SU-DHL-6 (cell line): ENCODE measurements around the gene RFX4.

Experiments
- H2AFZ ChIP-seq: fragments of 200-600 bp; sonication (generic); 2 replicates; pipeline ENCODE4 v1.6.1; 2014; ENCODE audit warnings: low read depth, mild to moderate bottlenecking, moderate library complexity, mixed read lengths, antibody characterized with exemption, low read length; ENCODE audit not compliant: severe bottlenecking
- H3F3A ChIP-seq: fragments of 200-600 bp; shearing (Covaris generic); 2 replicates; pipeline ENCODE4 v1.6.0; 2016; ENCODE audit warnings: antibody characterized with exemption, mild to moderate bottlenecking; ENCODE audit not compliant: insufficient read depth
- H3K27ac ChIP-seq: fragments of 200-600 bp; sonication (generic); 2 replicates; pipeline ENCODE4 v1.5.1; 2016; ENCODE audit warnings: low read depth, mild to moderate bottlenecking, low read length, moderate library complexity, mixed read lengths
- H3K27me3 ChIP-seq: fragments of 200-600 bp; sonication (generic), shearing (Covaris generic); 2 replicates; pipeline ENCODE4 v1.6.0; 2014; ENCODE audit warnings: mild to moderate bottlenecking, low read length
- H3K36me3 ChIP-seq: fragments of 200-600 bp; sonication (generic); 2 replicates; pipeline ENCODE4 v1.6.1; 2014; ENCODE audit warnings: mild to moderate bottlenecking, low read length, mixed read lengths
- H3K4me2 ChIP-seq: fragments of 300-600, 200-600 bp; shearing (Covaris generic), sonication (generic); 2 replicates; pipeline ENCODE4 v1.6.0; 2014; ENCODE audit warnings: low read length, low read depth, mild to moderate bottlenecking; ENCODE audit not compliant: poor library complexity, severe bottlenecking
- H3K4me3 ChIP-seq: fragments of 200-600 bp; sonication (generic); 2 replicates; pipeline ENCODE4 v1.5.1; 2014; ENCODE audit warnings: antibody characterized with exemption, low read length, mild to moderate bottlenecking, mixed read lengths; ENCODE audit not compliant: insufficient read depth, poor library complexity, severe bottlenecking
- H3K79me2 ChIP-seq: fragments of 200-600 bp; sonication (generic); 2 replicates; pipeline ENCODE4 v1.6.1; 2014; ENCODE audit warnings: mild to moderate bottlenecking, low read length, moderate library complexity; ENCODE audit not compliant: insufficient read depth
- H3K9ac ChIP-seq: fragments of 200-600 bp; sonication (generic); 2 replicates; pipeline ENCODE4 v1.7.0; 2014; ENCODE audit warnings: mild to moderate bottlenecking, low read length
- H3K9me2 ChIP-seq: fragments of 200-600 bp; sonication (generic); replicated peaks from 2 replicates; pipeline ENCODE4 v1.6.1; 2014; ENCODE audit warnings: low read length; ENCODE audit not compliant: insufficient read depth
- H3K9me3 ChIP-seq: fragments of 200-600 bp; sonication (generic); 2 replicates; pipeline ENCODE4 v1.6.1; 2014; ENCODE audit warnings: low read length, mixed read lengths; ENCODE audit not compliant: insufficient read depth
- H4K20me1 ChIP-seq: fragments of 200-600 bp; sonication (generic); 2 replicates; pipeline ENCODE4 v1.6.1; 2014; ENCODE audit warnings: low read depth, mild to moderate bottlenecking, antibody characterized with exemption, low read length, moderate library complexity, mixed read lengths
- CTCF ChIP-seq: fragments of 200-600 bp; sonication (generic); IDR thresholded peaks from one replicate; pipeline ENCODE4 v1.5.1; 2017; ENCODE audit warnings: antibody characterized with exemption, mild to moderate bottlenecking, low read length, moderate library complexity; ENCODE audit not compliant: insufficient read depth, poor library complexity, severe bottlenecking
- EZH2phosphoT487 ChIP-seq: fragments of 200-600 bp; sonication (generic), shearing (Covaris generic); conservative IDR thresholded peaks from 2 replicates; pipeline ENCODE4 v1.6.1; 2018; ENCODE audit warnings: mild to moderate bottlenecking, antibody characterized with exemption, low read length, moderate library complexity, mixed read lengths

The RFX4 gene

GRCh38 chr12:106711316-106711715, 128.5 kb downstream of the RFX4 start:
- no peaks in the 10 kb centered on the region for H3K27me3 ChIP-seq
- H3K4me2 ChIP-seq, result no peak overlapping the region
- H3K9me3 ChIP-seq, result no peaks in the 10 kb centered on the region
- H4K20me1 ChIP-seq, result no peaks in the 10 kb centered on the region
- no peak overlapping the region for H3K27ac ChIP-seq
- H3K9ac ChIP-seq, result no peak overlapping the region
- TF ChIP-seq CTCF (no peak), EZH2phosphoT487 (no peak)
- no peaks in the 10 kb centered on the region for H3K79me2 ChIP-seq
- no peaks in the 10 kb centered on the region for H3K9me2 ChIP-seq
- no peaks in the 10 kb centered on the region for H3F3A ChIP-seq
- no peak overlapping the region for H2AFZ ChIP-seq
- no peak overlapping the region for H3K4me3 ChIP-seq
- no peaks in the 10 kb centered on the region for H3K36me3 ChIP-seq

GRCh38 chr12:106712768-106713167, 130.0 kb downstream of the RFX4 start:
- Histone ChIP-seq H3F3A (no peaks in the 10 kb centered on the region), H2AFZ (no peak overlapping the region), H3K9me2 (no peaks in the 10 kb centered on the region), H3K36me3 (no peaks in the 10 kb centered on the region), H3K79me2 (no peaks in the 10 kb centered on the region), H3K9me3 (no peaks in the 10 kb centered on the region), H3K27me3 (no peaks in the 10 kb centered on the region), H3K4me3 (no peak overlapping the region), H3K4me2 (no peak overlapping the region), H3K9ac (no peak overlapping the region), H4K20me1 (no peaks in the 10 kb centered on the region), H3K27ac (no peak overlapping the region)
- no peak for TF ChIP-seq EZH2phosphoT487
- no peak for TF ChIP-seq CTCF

GRCh38 chr12:106714926-106715325, 132.1 kb downstream of the RFX4 start:
- no peak for TF ChIP-seq CTCF
- no peak for TF ChIP-seq EZH2phosphoT487

More at GRCh38 chr12:106714926-106715325, 132.1 kb downstream of the RFX4 start:
- no peaks in the 10 kb centered on the region for H3K9me2 ChIP-seq
- H3K9me3 ChIP-seq, result no peaks in the 10 kb centered on the region
- H3K27ac ChIP-seq, result no peak overlapping the region
- no peak overlapping the region for H3K4me2 ChIP-seq
- H3K27me3 ChIP-seq, result 0 out of 2 replicates have a peak, but pooled peaks cover 3% of the 10 kb centered on the region
- H3K4me3 ChIP-seq, result no peak overlapping the region
- H3K79me2 ChIP-seq, result no peaks in the 10 kb centered on the region
- no peak overlapping the region for H3K9ac ChIP-seq
- H4K20me1 ChIP-seq, result no peaks in the 10 kb centered on the region
- no peaks in the 10 kb centered on the region for H3K36me3 ChIP-seq
- no peaks in the 10 kb centered on the region for H3F3A ChIP-seq
- H2AFZ ChIP-seq, result no peak overlapping the region
